Measurements from ENCODE around the gene KLRF2. TPM values are rescaled to one million over a fixed set of nuclear protein-coding genes. Genes with fewer than 3 reads are reported as not detected.

KLRF2 gene
- total RNA-seq, 2 donors from 2014 or later = not detected

GRCh38 chr12:9906873-9907272 is 25.6 kb downstream of the KLRF2 start:
- no peak overlapping the region for H3K4me3 ChIP-seq (ENCODE audit: low read length)
- no peaks in the 10 kb centered on the region for H3K27me3 ChIP-seq (ENCODE audit: control insufficient read depth, insufficient read depth, low read length, poor library complexity, severe bottlenecking)
- no peak for DNase-seq
- Mint-ChIP-seq H3K4me3 (no peak overlapping the region), H3K4me1 (no peaks in the 10 kb centered on the region), H3K9me3 (peaks cover 52% of the 10 kb centered on the region), H3K27ac (no peak overlapping the region), H3K36me3 (ENCODE audit: low read depth) (peaks cover 3% of the 10 kb centered on the region), H3K27me3 (ENCODE audit: insufficient read depth) (no peaks in the 10 kb centered on the region)
- H3K9me3 ChIP-seq (ENCODE audit: control insufficient read depth, low read length) = peaks cover 30% of the 10 kb centered on the region
- no peak overlapping the region for H3K27ac ChIP-seq (ENCODE audit: low read depth, low read length)
- 88 to 100% methylated on average over 1 to 2 of the region's 2 CpGs for WGBS, 2 experiments (ENCODE audit: insufficient coverage in 1 of 2, insufficient read length in 1 of 2)
- no peaks in the 10 kb centered on the region for H3K36me3 ChIP-seq (ENCODE audit: control insufficient read depth, insufficient read depth, low read length)
- H3K4me1 ChIP-seq (ENCODE audit: control insufficient read depth, insufficient read depth, low read length) = no peaks in the 10 kb centered on the region
- no peak for TF ChIP-seq CTCF (conservative IDR thresholded peaks at IDR 0.05)
- H3K9ac ChIP-seq (ENCODE audit: extremely low read depth, low read length, poor library complexity, severe bottlenecking) = no peak overlapping the region

- TF ChIP-seq CTCF (conservative IDR thresholded peaks at IDR 0.05) = no peak
Observed at GRCh38 chr12:9907769-9908168, 26.5 kb downstream of the KLRF2 start.

GRCh38 chr12:9908350-9908749 is 27.1 kb downstream of the KLRF2 start:
- Mint-ChIP-seq H3K36me3 (ENCODE audit: low read depth) (peaks cover 2% of the 10 kb centered on the region), H3K9me3 (peaks cover 48% of the 10 kb centered on the region)
- 80 to 93% methylated on average over 1 to 4 of the region's 4 CpGs for WGBS, 2 experiments (ENCODE audit: insufficient coverage in 1 of 2, insufficient read length in 1 of 2)

More at GRCh38 chr12:9907769-9908168, 26.5 kb downstream of the KLRF2 start:
- no peak overlapping the region for H3K9ac ChIP-seq (ENCODE audit: extremely low read depth, low read length, poor library complexity, severe bottlenecking)
- H3K9me3 ChIP-seq (ENCODE audit: control insufficient read depth, low read length) = peaks cover 32% of the 10 kb centered on the region
- Mint-ChIP-seq H3K4me1 (no peaks in the 10 kb centered on the region), H3K36me3 (ENCODE audit: low read depth) (peaks cover 2% of the 10 kb centered on the region), H3K27ac (no peak overlapping the region), H3K9me3 (peaks cover 52% of the 10 kb centered on the region), H3K27me3 (ENCODE audit: insufficient read depth) (no peaks in the 10 kb centered on the region), H3K4me3 (no peak overlapping the region)
- H3K4me1 ChIP-seq (ENCODE audit: control insufficient read depth, insufficient read depth, low read length) = no peaks in the 10 kb centered on the region
- H3K36me3 ChIP-seq (ENCODE audit: control insufficient read depth, insufficient read depth, low read length) = no peaks in the 10 kb centered on the region
- WGBS, 2 experiments (ENCODE audit: insufficient coverage in 1 of 2, insufficient read length in 1 of 2) = 90 to 95% methylated on average over 6 to 7 of the region's 7 CpGs
- no peaks in the 10 kb centered on the region for H3K27me3 ChIP-seq (ENCODE audit: control insufficient read depth, insufficient read depth, low read length, poor library complexity, severe bottlenecking)
- DNase-seq = no peak
- no peak overlapping the region for H3K27ac ChIP-seq (ENCODE audit: low read depth, low read length)
- no peak overlapping the region for H3K4me3 ChIP-seq (ENCODE audit: low read length)

More at GRCh38 chr12:9908350-9908749, 27.1 kb downstream of the KLRF2 start:
- Histone ChIP-seq H3K4me3 (ENCODE audit: low read length) (no peak overlapping the region), H3K27ac (ENCODE audit: low read depth, low read length) (no peak overlapping the region), H3K36me3 (ENCODE audit: control insufficient read depth, insufficient read depth, low read length) (no peaks in the 10 kb centered on the region), H3K27me3 (ENCODE audit: control insufficient read depth, insufficient read depth, low read length, poor library complexity, severe bottlenecking) (no peaks in the 10 kb centered on the region), H3K9ac (ENCODE audit: extremely low read depth, low read length, poor library complexity, severe bottlenecking) (no peak overlapping the region), H3K9me3 (ENCODE audit: control insufficient read depth, low read length) (peaks cover 32% of the 10 kb centered on the region), H3K4me1 (ENCODE audit: control insufficient read depth, insufficient read depth, low read length) (no peaks in the 10 kb centered on the region)
- Mint-ChIP-seq H3K27ac (no peak overlapping the region), H3K4me1 (no peaks in the 10 kb centered on the region), H3K27me3 (ENCODE audit: insufficient read depth) (no peaks in the 10 kb centered on the region), H3K4me3 (no peak overlapping the region)
- no peak for DNase-seq
- no peak for TF ChIP-seq CTCF (conservative IDR thresholded peaks at IDR 0.05)
